Small intestine (tissue), 7 donors: ENCODE results near the gene C12orf56. TPM values are rescaled to one million over a fixed set of nuclear protein-coding genes. Genes with fewer than 3 reads are reported as not detected.
A peak's percentile ranks its signal among the peaks of the same experiment; 100 is the strongest.

Source experiments
- DNase-seq, 2 donors: peaks; one replicate each; pipeline versions ENCODE4 v3.0.0 to v3.0.0-alpha.2; 2013
- FAIRE-seq: peaks from 2 replicates; lab custom pipeline; 2012; peaks lifted over from hg19 to GRCh38; lab: Jason Lieb, UNC
- H3K27ac ChIP-seq, 3 donors: one replicate each; pipeline ENCODE4 v1.5.1; 2013; ENCODE audit warnings: low read length in 2 of 3, mild to moderate bottlenecking in 2 of 3, control low read depth in 1 of 3, inconsistent platforms in 1 of 3, low read depth in 1 of 3, moderate library complexity in 1 of 3
- H3K27me3 ChIP-seq, 3 donors: one replicate each; pipeline ENCODE4 v1.6.1; 2013; ENCODE audit warnings: low read length in 3 of 3, inconsistent platforms in 1 of 3; ENCODE audit not compliant: control insufficient read depth in 3 of 3, insufficient read depth in 3 of 3
- H3K36me3 ChIP-seq, 3 donors: one replicate each; pipeline ENCODE4 v1.6.1; 2013; ENCODE audit warnings: low read length in 3 of 3, inconsistent platforms in 1 of 3, low read depth in 1 of 3, mild to moderate bottlenecking in 1 of 3, moderate library complexity in 1 of 3; ENCODE audit not compliant: control insufficient read depth in 3 of 3, insufficient read depth in 2 of 3
- H3K4me1 ChIP-seq, 3 donors: one replicate each; pipeline ENCODE4 v1.6.1; 2013; ENCODE audit warnings: low read length in 2 of 3, inconsistent platforms in 1 of 3, low read depth in 1 of 3, mild to moderate bottlenecking in 1 of 3, moderate library complexity in 1 of 3; ENCODE audit not compliant: control insufficient read depth in 3 of 3, insufficient read depth in 2 of 3
- H3K4me3 ChIP-seq, 3 donors: one replicate each; pipeline ENCODE4 v1.5.1; 2013; ENCODE audit warnings: low read length in 3 of 3, control low read depth in 1 of 3, inconsistent platforms in 1 of 3, low read depth in 1 of 3, mild to moderate bottlenecking in 1 of 3, moderate library complexity in 1 of 3
- H3K9me3 ChIP-seq, 2 donors: one replicate each; pipeline ENCODE4 v1.6.1; 2013; ENCODE audit warnings: low read depth in 1 of 2, low read length in 1 of 2; ENCODE audit not compliant: control insufficient read depth in 2 of 2, insufficient read depth in 1 of 2
- WGBS, 3 donors: extraction: QIAGEN DNeasy Blood & Tissue Kit; methylation state at CpG; one replicate each; pipeline ENCODE4 v1.1.7; 2013; 5-methylcytosine and 5-hydroxymethylcytosine counted together
- polyA plus RNA-seq, 4 donors: library from polyadenylated mRNA; stranded (reverse) in 3 of 4; unstranded in 1 of 4; fragments of 200-250 nt in 3 of 4; fragments of 120-200 nt in 1 of 4; gene quantifications; one replicate each; pipeline versions ENCODE4 v1.2.1 to v1.2.3, GENCODE V29; 2013
- donor health status: healthy with polysubstance abuse.
- donor health status: control.
- donor health status: control.
- donor health status: Bipolar disorder and iron deficiency.
- donor health status: healthy.

The C12orf56 gene
- polyA plus RNA-seq, 4 donors = 0.04 TPM; not detected in 3

DNA sequence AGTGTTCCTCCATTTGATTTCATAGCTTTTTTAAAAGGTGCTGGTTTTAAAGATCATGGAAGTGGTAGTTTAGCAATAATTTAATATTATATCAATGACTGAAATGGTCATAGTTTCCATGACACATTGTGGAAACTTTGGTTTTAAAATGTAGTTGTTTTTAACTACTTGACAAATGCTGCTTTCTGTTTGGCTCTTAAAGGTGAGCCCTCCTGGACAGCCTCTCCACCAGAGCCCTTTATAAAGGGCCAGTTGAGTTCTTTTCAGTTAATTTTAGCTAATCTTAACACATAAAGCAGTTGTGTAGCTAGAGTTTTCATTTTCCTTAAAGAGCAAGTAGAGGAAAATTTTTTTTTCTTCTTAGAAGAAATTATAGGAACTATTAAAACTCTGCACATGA, 27.7 kb upstream of the C12orf56 start:
- DNase-seq = no peak
- no peak overlapping the region for H3K4me3 ChIP-seq
- H3K27me3 ChIP-seq = no peaks in the 10 kb centered on the region
- peaks cover 8 to 31% (median 12%) of the 10 kb centered on the region in 3 donors for H3K36me3 ChIP-seq
- no peaks in the 10 kb centered on the region for H3K4me1 ChIP-seq
- no peak overlapping the region for H3K27ac ChIP-seq
- FAIRE-seq = no peak
- no peaks in the 10 kb centered on the region for H3K9me3 ChIP-seq

DNA sequence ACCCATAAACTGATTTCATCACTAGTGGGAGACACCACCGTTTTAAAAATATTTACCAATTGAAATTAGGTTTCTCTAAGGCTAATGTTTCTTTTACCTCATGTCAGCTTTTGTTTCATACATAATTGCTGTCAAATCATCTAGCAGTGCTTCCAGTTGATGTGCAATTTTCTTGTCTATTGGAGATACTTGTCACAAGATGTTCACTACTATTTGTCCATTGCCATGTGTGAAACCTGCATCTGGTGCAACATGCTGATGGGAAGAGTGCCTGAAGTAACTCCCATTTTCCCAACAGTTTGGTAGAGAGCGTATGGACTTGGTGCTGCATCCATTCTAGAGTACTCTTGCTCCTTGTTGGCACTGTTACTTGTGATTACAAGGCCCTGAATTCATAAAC, 23.3 kb upstream of the C12orf56 start:
- no peak for FAIRE-seq
- 65 to 81% (median 74%) methylated on average over 2 of the region's 2 CpGs for WGBS, 3 donors
- Histone ChIP-seq H3K4me3 (no peak overlapping the region), H3K27me3 (no peaks in the 10 kb centered on the region), H3K9me3 (no peaks in the 10 kb centered on the region), H3K4me1 (no peaks in the 10 kb centered on the region), H3K36me3 (peaks cover 5 to 24% (median 17%) of the 10 kb centered on the region in 3 donors), H3K27ac (no peak overlapping the region)
- DNase-seq = peak in 1 of 2 donors; percentile 9

DNA sequence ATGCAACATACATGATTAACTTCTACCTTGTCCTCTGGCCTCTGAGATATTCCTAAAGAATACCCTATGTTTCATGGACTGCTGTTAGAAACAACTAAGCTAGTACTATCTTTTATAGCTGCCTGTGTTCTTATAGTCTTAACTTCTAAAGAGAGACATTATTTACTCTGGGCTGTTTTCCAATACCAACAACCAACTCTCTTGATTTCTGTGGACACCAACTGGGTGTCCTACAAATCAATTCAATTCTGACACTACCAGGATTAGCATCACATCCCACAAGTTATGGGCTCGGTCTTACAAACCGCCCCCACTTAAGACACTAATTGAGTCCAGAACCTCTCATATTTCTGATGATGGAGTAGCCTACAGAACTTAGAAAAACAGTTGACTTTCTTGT, 21.9 kb upstream of the C12orf56 start:
- Histone ChIP-seq H3K27ac (no peak overlapping the region), H3K4me3 (no peak overlapping the region), H3K36me3 (peaks cover 3 to 24% (median 15%) of the 10 kb centered on the region in 3 donors), H3K4me1 (no peaks in the 10 kb centered on the region), H3K27me3 (no peaks in the 10 kb centered on the region), H3K9me3 (no peaks in the 10 kb centered on the region)
- WGBS, 3 donors = 92 to 99% (median 98%) methylated on average over 2 of the region's 2 CpGs
- no peak for DNase-seq
- FAIRE-seq = no peak

DNA sequence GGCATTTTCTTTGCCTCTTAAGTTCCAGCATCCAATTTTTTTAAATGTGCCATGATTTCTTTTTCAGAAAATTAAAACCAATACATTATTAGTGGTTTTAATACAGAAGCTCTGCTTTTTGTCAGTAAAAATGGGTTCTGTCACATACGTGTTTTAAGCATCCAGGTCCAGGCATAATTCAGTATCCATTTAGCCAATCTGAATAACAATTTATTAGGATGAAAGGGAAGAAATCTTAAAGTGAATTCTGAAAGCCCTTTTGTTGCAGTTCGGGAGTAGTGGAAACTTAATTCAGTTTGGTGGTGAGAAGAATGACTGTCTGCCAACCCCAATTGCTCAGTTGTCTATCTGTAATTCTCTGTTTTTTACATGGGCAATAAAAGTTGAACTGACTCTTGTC, 20.9 kb upstream of the C12orf56 start:
- FAIRE-seq (no peak), DNase-seq (no peak)
- H3K27me3 ChIP-seq = no peaks in the 10 kb centered on the region
- 94 to 100% (median 94%) methylated on average over 2 of the region's 2 CpGs for WGBS, 3 donors
- no peak overlapping the region for H3K4me3 ChIP-seq
- no peaks in the 10 kb centered on the region for H3K4me1 ChIP-seq
- peaks cover 3 to 18% (median 13%) of the 10 kb centered on the region in 3 donors for H3K36me3 ChIP-seq
- no peaks in the 10 kb centered on the region for H3K9me3 ChIP-seq
- H3K27ac ChIP-seq = no peak overlapping the region

DNA sequence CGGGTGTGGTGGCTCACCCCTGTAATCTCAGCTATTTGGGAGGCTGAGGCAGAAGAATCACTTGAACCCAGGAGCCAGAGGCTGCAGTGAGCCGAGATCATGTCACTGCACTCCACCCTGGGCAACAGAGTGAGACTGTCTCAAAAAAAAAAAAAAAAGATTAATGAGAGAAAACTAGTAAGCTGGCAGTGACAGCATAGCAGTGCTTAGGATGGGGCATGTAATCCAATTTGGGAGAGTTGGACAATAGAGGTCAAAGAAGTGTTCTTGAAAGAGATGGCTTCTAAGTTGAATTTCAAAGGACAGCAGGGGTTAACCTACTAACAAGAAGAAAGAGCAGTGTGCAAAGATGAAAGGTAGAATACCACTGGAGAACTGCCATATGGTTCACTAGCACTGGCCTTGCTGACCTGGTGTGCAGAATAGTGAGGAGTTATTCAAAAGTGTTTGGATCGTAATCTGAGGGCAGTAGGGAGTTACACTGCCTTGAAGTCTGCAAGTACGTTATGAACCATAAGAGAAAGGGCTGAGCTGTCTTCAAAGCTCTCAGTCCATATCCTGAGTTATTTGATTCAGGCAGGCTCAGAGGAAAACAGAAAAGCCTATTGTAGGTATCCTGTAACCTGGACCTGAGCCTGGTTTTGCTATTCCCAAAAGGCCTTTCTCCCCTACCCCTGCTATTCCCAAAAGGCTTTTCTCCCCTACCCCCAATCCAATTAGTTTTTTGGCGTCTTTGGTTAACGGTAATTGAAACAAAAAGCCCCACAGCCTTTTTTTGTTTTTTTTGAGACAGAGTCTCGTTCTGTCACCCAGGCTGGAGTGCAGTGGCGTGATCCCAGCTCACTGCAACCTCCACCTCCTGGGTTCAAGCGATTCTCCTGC, 17.0 kb upstream of the C12orf56 start:
- DNase-seq (no peak), FAIRE-seq (no peak)
- H3K4me3 ChIP-seq = no peak overlapping the region
- no peak overlapping the region for H3K27ac ChIP-seq
- no peaks in the 10 kb centered on the region for H3K9me3 ChIP-seq
- H3K36me3 ChIP-seq = peaks cover 3 to 9% (median 7%) of the 10 kb centered on the region in 3 donors
- peaks cover 0 to 3% (median 0%) of the 10 kb centered on the region in 3 donors for H3K4me1 ChIP-seq
- no peaks in the 10 kb centered on the region for H3K27me3 ChIP-seq
- WGBS, 3 donors = 84 to 88% (median 86%) methylated on average over 9 of the region's 9 CpGs

DNA sequence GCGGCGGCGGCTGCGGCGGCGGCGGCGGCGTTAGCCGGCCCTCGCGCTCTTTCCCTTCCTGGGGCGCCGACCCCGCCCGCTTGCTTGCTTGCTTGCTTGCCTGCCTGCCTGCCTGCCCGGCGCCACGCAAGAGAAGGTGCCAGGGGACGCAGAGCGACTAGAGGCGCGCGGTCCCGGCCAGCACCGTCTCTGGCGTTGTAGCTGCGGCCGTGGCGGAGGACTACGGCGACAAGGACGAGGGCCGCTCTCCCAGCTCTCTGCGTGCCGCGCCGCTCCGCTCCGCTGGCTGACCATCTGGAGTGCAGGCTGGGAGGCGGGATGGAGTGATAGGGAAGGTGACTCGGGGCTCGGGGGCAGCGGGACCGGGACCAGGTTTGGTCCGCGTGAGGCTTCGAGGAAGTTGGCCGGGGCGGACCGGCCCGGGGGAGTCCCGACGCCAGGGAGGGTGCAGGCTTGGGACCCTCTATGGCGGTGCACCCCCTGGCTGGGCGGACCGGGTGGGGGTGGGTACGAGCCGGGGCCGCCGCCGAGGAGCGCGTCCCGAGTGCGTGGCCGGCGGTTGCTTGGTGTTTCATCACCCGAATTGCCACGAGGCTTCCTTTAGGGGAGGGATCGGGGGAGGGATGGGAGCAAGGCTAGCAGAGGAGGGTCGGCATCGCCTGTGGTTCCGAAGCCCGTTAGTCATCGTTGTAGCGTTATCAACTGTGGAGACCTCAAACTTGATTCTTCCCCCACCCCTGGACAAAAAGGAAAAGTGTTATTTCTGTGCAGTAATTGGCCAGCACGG, 14.1 kb upstream of the C12orf56 start:
- Histone ChIP-seq H3K9me3 (no peaks in the 10 kb centered on the region), H3K4me3 (peak overlapping the region; percentile 95 to 99 (median 98)), H3K27me3 (no peaks in the 10 kb centered on the region), H3K4me1 (peaks cover 0 to 3% (median 0%) of the 10 kb centered on the region in 3 donors), H3K36me3 (no peaks in the 10 kb centered on the region), H3K27ac (peak overlapping the region; percentile 96 to 99 (median 99))
- DNase-seq (peak; percentile 42 to 76), FAIRE-seq (no peak)
- 1% methylated on average over 63 to 78 of the region's 78 CpGs for WGBS, 3 donors

DNA sequence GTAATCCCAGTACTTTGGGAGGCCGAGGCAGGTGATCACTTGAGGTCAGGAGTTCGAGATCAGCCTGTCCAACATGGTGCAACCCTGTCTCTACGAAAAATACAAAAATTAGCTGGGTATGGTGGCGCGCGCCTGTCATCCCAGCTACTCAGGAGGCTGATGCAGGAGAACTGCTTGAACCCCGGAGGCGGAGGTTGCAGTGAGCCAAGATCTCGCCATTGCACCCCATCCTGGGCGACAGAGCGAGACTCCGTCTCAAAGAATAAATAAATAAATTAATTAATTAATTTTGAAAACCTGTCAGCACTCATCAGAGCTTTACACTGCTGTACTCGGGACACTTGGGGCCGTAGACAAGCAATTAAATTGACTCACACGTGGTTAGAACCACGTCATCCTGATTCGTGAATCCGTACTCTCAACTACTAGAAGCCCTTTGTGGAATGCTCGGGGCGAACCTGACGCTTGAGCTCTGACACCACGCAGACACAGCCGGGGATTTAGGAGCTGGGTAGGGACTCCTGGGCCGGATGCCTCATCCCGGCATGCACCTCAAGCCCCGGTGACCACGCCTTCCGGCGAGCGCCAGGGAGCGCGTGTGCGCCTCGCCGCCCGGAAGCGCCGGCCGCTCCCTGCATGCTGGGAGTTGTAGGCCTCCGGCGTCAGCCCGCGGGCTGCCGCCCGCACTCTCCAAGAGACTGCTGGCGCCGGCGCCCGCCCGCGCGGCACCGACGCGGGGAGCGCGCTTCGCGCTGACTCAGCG, 13.3 kb upstream of the C12orf56 start, which contains the start of gene XPOT:
Gene XPOT, plus strand, starts transcription at position 686 of the 763 bp plus-strand sequence. CDS start 5,644 bp downstream, outside the sequence.
- no peaks in the 10 kb centered on the region for H3K9me3 ChIP-seq
- FAIRE-seq (no peak), DNase-seq (peak; percentile 96 to 98)
- no peaks in the 10 kb centered on the region for H3K27me3 ChIP-seq
- WGBS, 3 donors = 10 to 14% (median 12%) methylated on average over 47 to 60 of the region's 60 CpGs
- peaks cover 0 to 3% (median 0%) of the 10 kb centered on the region in 3 donors for H3K4me1 ChIP-seq
- H3K36me3 ChIP-seq = no peaks in the 10 kb centered on the region
- peak within 1 kb of the TSS; percentile 96 to 99 (median 99) for H3K27ac ChIP-seq
- peak within 1 kb of the TSS; percentile 95 to 99 (median 98) for H3K4me3 ChIP-seq

DNA sequence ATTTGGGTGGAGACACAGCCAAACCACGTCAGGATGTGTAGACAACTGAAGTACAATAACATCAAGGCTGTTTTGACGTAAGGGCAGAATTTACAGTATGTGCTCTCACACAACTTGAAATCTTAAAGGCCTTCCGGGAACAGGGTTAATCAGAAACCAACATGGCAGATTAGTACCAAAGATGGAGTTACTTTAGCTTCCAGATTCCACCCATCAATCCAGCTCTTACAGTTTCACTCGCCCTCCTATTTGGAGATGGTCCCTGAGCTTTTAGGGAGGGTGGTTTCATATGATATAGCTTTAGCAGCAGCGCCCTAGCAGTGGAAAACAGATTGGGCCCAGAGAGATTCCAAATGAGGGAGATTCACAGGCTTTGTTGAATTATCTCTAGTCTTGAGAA, 11.6 kb upstream of the C12orf56 start:
- no peak for DNase-seq
- H3K9me3 ChIP-seq = no peaks in the 10 kb centered on the region
- 84 to 93% (median 92%) methylated on average over 5 of the region's 5 CpGs for WGBS, 3 donors
- H3K4me3 ChIP-seq = no peak overlapping the region
- H3K36me3 ChIP-seq = no peaks in the 10 kb centered on the region
- H3K27me3 ChIP-seq = peaks cover 0 to 2% (median 0%) of the 10 kb centered on the region in 3 donors
- H3K27ac ChIP-seq = no peak overlapping the region
- no peak for FAIRE-seq
- H3K4me1 ChIP-seq = peaks cover 0 to 3% (median 0%) of the 10 kb centered on the region in 3 donors
